GM10266 (cell line): ENCODE results near the gene KRT17.
"Not testable (repeated sequence)": the region's sequence is repeated elsewhere in the genome, so short reads cannot be mapped to it uniquely, and the experiment has no call there.

Experiments used
- DNase-seq: peaks from one replicate; pipeline ENCODE4 v3.0.0; 2012; ENCODE audit errors: extremely low spot score
- CTCF ChIP-seq: IDR thresholded peaks from 2 replicates; pipeline ENCODE4 v1.5.1; 2012; ENCODE audit warnings: mild to moderate bottlenecking, low read depth; ENCODE audit not compliant: control insufficient read depth, insufficient read depth; ENCODE audit errors: missing control alignments

The KRT17 gene

DNA sequence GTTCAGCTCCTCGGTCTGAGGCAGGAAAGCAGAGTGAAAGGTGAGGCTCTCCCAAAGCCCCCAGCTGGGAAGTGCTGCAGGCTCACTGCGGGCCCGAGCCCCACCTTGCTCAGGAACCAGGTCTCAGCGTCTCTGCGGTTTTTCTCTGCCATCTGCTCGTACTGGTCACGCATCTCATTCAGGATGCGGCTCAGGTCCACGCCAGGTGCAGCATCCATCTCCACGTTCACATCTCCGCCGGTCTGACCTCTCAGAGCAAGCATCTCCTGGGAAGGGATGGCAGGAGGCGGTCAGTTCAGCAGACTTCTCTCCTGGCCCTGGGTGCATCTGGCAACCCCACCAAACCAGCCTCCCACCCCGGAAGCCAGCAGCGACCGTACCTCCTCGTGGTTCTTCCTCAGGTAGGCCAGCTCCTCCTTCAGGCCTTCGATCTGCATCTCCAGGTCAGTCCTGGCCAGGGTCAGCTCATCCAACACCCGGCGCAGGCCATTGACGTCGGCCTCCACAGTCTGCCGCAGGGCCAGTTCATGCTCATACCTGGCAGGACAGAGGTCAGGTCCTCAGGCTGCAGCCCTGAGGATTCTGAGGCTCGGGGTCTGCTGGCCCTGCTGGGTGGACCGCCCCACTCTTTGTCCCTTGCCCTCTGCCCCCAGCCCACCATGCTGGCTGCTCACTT is 13.3 kb downstream of the KRT17 start:
- DNase-seq, result no peak
- no peak for TF ChIP-seq CTCF

GRCh38 chr17:41610061-41610517 is 14.3 kb downstream of the KRT17 start:
- not testable (repeated sequence) for DNase-seq
- peak; percentile 11 for TF ChIP-seq CTCF

- not testable (repeated sequence) for DNase-seq
Measured at GRCh38 chr17:41606930-41607329, 17.4 kb downstream of the KRT17 start.

DNA sequence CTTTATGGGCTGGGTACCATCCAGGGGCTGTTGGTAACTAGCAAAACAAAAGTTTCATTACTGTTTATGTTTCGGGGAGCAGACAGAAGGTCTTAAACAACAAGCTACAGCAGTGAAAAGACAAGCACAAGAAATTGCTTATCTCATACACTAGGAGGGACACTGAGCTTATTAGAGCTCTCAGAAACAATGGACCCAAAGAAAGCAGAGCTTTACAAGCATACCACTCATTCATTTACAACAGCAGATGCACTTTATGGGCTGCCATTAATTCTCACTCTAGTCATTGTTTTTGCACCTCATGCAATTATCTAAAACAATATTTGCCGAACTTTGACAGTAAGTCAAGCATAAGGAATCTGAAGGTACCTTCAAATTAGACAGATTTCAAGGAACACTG is 21.9 kb downstream of the KRT17 start:
- TF ChIP-seq CTCF, result no peak
- no peak for DNase-seq

GRCh38 chr17:41600318-41600717 is 24.1 kb downstream of the KRT17 start:
- no peak for TF ChIP-seq CTCF

GRCh38 chr17:41599680-41600079 is 24.7 kb downstream of the KRT17 start:
- no peak for TF ChIP-seq CTCF
- no peak for DNase-seq

More at GRCh38 chr17:41600318-41600717, 24.1 kb downstream of the KRT17 start:
- DNase-seq, result no peak

GRCh38 chr17:41595585-41595984 is 28.8 kb downstream of the KRT17 start:
- TF ChIP-seq CTCF, result no peak
- no peak for DNase-seq
